SK-N-SH treated with all-trans-retinoic acid at 6 μM for 48 hours (cell line): Measurements from ENCODE around the gene TSBP1.
"Not testable (repeated sequence)": the region's sequence is repeated elsewhere in the genome, so short reads cannot be mapped to it uniquely, and the experiment has no call there.

ENCODE experiments used
- ATAC-seq: fragments of 200-7000 bp; cut with Tn5 transposase; 3 replicates; pipeline ENCODE4 v1.9.1; 2020; ENCODE audit warnings: mild to moderate bottlenecking, moderate library complexity
- BACH2 ChIP-seq: fragments of 250-450 bp; sonication (Bioruptor Pico); IDR thresholded peaks from 2 replicates; pipeline ENCODE4 v1.9.0; 2021; ENCODE audit warnings: mild to moderate bottlenecking, borderline replicate concordance
- CSDC2 ChIP-seq: fragments of 250-450 bp; sonication (Bioruptor Pico); IDR thresholded peaks from 2 replicates; pipeline ENCODE4 v1.5.0; 2020; ENCODE audit warnings: mild to moderate bottlenecking, moderate library complexity
- ESRRG ChIP-seq: fragments of 250-450 bp; sonication (Bioruptor Pico); IDR thresholded peaks from 2 replicates; pipeline ENCODE4 v1.6.1; 2021; ENCODE audit warnings: mild to moderate bottlenecking
- GLIS3 ChIP-seq: fragments of 250-450 bp; sonication (Bioruptor Pico); IDR thresholded peaks from 2 replicates; pipeline ENCODE4 v1.5.0; 2020; ENCODE audit warnings: mild to moderate bottlenecking, moderate library complexity
- ISL1 ChIP-seq: fragments of 250-450 bp; sonication (Bioruptor Pico); IDR thresholded peaks from 2 replicates; pipeline ENCODE4 v2.1.2; 2022; ENCODE audit warnings: mild to moderate bottlenecking, moderate library complexity
- OSR1 ChIP-seq: fragments of 250-450 bp; sonication (Bioruptor Pico); IDR thresholded peaks from 2 replicates; pipeline ENCODE4 v1.8.0; 2022; ENCODE audit warnings: moderate library complexity, mild to moderate bottlenecking, inconsistent platforms
- PPARA ChIP-seq: fragments of 250-450 bp; sonication (Bioruptor Pico); IDR thresholded peaks from 2 replicates; pipeline ENCODE4 v1.5.0; 2020; ENCODE audit warnings: mild to moderate bottlenecking, borderline replicate concordance
- SNAI2 ChIP-seq: fragments of 250-450 bp; sonication (Bioruptor Pico); IDR thresholded peaks from 2 replicates; pipeline ENCODE4 v1.5.0; 2020; ENCODE audit warnings: mild to moderate bottlenecking, moderate library complexity
- TCF4 ChIP-seq: fragments of 250-450 bp; sonication (Bioruptor Pico); IDR thresholded peaks from 2 replicates; pipeline ENCODE4 v1.8.0; 2021; ENCODE audit warnings: mild to moderate bottlenecking, moderate library complexity, borderline replicate concordance
- TOX ChIP-seq: fragments of 250-450 bp; sonication (Bioruptor Pico); IDR thresholded peaks from 2 replicates; pipeline ENCODE4 v1.8.0; 2021; ENCODE audit warnings: mild to moderate bottlenecking, moderate library complexity, borderline replicate concordance
- ZC3H10 ChIP-seq: fragments of 250-450 bp; sonication (Bioruptor Pico); IDR thresholded peaks from 2 replicates; pipeline ENCODE4 v1.5.1; 2021; ENCODE audit warnings: mild to moderate bottlenecking, moderate library complexity
- ZFP3 ChIP-seq: fragments of 250-450 bp; sonication (Bioruptor Pico); IDR thresholded peaks from 2 replicates; pipeline ENCODE4 v1.5.0; 2020; ENCODE audit warnings: mild to moderate bottlenecking, moderate library complexity
- ZFP30 ChIP-seq: fragments of 450-650 bp; formaldehyde crosslinking; IDR thresholded peaks from 2 replicates; pipeline ENCODE4 v1.5.0; 2022; ENCODE audit warnings: mild to moderate bottlenecking, moderate library complexity
- ZNF565 ChIP-seq: fragments of 450-650 bp; formaldehyde crosslinking; conservative IDR thresholded peaks from 2 replicates; pipeline ENCODE4 v1.5.0; 2020; ENCODE audit warnings: low read depth, mild to moderate bottlenecking, moderate library complexity
- ZNF70 ChIP-seq: fragments of 450-650 bp; formaldehyde crosslinking; IDR thresholded peaks from 2 replicates; pipeline ENCODE4 v1.5.0; 2020; ENCODE audit warnings: mild to moderate bottlenecking, moderate library complexity
- ZNF8 ChIP-seq: fragments of 450-650 bp; formaldehyde crosslinking; IDR thresholded peaks from 2 replicates; pipeline ENCODE4 v1.5.0; 2020; ENCODE audit warnings: mild to moderate bottlenecking, moderate library complexity
- TF ChIP-seq, protein P1 (sequence below): fragments of 250-450 bp; sonication (Bioruptor Pico); IDR thresholded peaks from 2 replicates; pipeline ENCODE4 v1.5.0; 2020; ENCODE audit warnings: mild to moderate bottlenecking, moderate library complexity
- TF ChIP-seq, protein P2 (sequence below): fragments of 250-450 bp; sonication (Bioruptor Pico); IDR thresholded peaks from 2 replicates; pipeline ENCODE4 v1.8.0; 2021; ENCODE audit warnings: low read depth, mild to moderate bottlenecking, moderate library complexity, borderline replicate concordance
- TF ChIP-seq, protein P3 (sequence below): fragments of 250-450 bp; sonication (Bioruptor Pico); IDR thresholded peaks from 2 replicates; pipeline ENCODE4 v1.5.1; 2020; ENCODE audit warnings: low read depth, mild to moderate bottlenecking, moderate library complexity
- TF ChIP-seq, protein P4 (sequence below): fragments of 250-450 bp; sonication (Bioruptor Pico); IDR thresholded peaks from 2 replicates; pipeline ENCODE4 v1.8.0; 2020; ENCODE audit warnings: mild to moderate bottlenecking, moderate library complexity, borderline replicate concordance

The TSBP1 gene

DNA sequence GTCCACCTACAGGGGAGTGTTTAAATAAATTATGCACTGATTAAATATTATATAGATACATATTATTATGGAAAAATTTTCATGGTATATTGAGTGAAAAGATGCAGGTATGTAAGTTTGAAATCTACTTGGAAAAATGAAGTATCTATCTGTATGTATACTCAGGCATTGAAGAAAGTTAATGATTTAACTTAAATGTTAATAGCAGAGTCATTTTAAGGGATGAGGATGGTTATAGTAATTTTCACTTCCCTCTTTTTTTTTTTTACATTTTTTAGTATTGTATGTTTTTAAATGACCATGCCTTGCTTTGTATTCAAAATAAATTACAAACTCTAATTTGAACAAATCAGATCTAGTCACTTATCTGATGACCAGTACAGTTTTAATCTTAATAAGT is 104.7 kb downstream of the TSBP1 start:
- TF ChIP-seq ISL1 (CRISPR knock-in tag) (no peak), ZFP30 (no peak), ZNF565 (CRISPR knock-in tag) (no peak), SNAI2 (CRISPR knock-in tag) (no peak), CSDC2 (CRISPR knock-in tag) (no peak)
- TF ChIP-seq, all 23 proteins: peak for 0
- ATAC-seq = no peak

DNA sequence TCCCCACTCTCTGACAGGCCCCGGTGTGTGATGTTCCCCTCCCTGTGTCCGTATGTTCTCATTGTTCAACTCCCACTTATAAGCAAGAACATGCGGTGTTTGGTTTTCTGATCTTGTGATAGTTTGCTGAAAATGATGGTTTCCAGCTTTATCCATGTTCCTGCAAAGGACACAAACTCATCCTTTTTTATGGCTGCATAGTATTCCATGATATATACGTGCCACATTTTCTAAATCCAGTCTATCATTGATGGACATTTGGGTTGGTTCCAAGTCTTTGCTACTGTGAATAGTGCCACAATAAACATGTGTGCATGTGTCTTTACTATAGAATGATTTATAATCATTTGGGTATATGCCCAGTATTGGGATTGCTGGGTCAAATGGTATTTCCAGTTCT is 114.4 kb downstream of the TSBP1 start:
- ATAC-seq = not testable (repeated sequence)

DNA sequence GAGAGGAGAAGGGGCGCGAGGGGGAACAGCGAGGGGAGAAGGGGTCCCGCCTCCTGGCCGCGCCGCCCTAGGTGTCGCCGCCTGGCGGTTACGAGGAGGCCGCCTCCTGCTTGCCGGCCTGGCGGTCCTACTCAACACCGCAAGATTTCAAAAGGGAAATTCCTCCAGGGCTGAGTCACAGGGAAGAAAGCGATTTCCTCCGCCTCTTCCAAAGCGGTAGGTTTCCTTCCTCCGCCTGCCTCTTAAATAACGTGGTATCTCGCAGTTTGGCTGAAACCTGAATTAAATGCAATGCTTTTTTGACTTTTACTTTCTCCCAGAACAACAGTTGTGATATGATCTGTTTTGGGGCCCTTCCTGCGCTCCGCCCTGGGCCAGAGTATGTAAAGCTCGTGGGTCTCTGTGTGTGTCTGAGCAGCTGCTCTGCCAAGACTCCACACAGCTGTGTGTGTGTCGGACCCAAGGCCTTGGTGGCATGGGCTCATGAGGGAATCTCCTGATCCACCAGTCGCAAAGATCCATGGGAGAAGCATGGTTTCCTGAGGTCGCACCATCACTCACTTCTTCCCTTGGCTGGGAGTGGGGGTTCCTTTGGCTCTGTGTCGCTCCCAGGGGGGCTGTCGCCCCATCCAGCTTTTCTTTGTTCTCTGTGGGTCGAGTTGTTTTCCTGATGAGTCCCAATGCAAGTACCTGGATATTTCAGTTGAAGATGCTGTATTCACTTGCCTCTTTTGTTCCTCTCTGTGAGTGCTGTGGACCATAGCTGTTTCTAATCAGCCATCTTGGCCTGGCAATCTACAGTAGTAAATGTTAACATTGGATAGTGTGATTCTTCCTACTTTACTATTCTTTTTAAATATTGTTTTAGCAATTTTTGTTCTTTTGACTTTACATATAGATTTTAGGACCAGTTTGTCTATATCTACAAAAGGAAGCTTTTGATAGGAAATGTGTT is 116.2 kb downstream of the TSBP1 start:
- peak; percentile 99 for ATAC-seq
- no peak for TF ChIP-seq ZNF70 (CRISPR knock-in tag)
- TF ChIP-seq, protein P1, sequence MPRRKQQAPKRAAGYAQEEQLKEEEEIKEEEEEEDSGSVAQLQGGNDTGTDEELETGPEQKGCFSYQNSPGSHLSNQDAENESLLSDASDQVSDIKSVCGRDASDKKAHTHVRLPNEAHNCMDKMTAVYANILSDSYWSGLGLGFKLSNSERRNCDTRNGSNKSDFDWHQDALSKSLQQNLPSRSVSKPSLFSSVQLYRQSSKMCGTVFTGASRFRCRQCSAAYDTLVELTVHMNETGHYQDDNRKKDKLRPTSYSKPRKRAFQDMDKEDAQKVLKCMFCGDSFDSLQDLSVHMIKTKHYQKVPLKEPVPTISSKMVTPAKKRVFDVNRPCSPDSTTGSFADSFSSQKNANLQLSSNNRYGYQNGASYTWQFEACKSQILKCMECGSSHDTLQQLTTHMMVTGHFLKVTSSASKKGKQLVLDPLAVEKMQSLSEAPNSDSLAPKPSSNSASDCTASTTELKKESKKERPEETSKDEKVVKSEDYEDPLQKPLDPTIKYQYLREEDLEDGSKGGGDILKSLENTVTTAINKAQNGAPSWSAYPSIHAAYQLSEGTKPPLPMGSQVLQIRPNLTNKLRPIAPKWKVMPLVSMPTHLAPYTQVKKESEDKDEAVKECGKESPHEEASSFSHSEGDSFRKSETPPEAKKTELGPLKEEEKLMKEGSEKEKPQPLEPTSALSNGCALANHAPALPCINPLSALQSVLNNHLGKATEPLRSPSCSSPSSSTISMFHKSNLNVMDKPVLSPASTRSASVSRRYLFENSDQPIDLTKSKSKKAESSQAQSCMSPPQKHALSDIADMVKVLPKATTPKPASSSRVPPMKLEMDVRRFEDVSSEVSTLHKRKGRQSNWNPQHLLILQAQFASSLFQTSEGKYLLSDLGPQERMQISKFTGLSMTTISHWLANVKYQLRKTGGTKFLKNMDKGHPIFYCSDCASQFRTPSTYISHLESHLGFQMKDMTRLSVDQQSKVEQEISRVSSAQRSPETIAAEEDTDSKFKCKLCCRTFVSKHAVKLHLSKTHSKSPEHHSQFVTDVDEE = no peak

DNA sequence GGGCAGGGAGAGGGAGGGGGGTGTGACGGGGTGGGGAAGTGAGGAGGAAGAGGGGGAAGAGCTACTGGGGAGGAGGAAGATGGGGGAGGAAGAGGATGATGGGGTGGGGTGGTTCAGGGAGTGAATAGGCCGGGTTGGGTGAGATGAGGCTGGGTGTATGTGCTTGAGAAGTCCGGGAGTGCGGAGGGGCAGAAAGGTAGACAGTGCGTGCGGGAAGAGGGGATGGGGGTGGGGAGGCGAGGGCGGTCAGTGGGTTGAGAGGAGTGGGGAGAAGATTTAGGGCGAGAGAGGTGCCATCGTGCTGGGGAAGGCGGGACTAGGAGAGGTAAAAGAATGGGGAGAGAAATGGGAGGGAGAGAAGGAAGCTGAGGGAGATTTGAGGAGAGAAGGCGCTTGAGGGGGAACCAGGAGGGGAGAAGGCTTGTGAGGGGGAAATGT is 116.9 kb downstream of the TSBP1 start:
- ATAC-seq = peak; percentile 36

More for the DNA sequence above, 116.9 kb downstream of the TSBP1 start:
- no peak for TF ChIP-seq ZNF565 (CRISPR knock-in tag)
- TF ChIP-seq, protein P2, sequence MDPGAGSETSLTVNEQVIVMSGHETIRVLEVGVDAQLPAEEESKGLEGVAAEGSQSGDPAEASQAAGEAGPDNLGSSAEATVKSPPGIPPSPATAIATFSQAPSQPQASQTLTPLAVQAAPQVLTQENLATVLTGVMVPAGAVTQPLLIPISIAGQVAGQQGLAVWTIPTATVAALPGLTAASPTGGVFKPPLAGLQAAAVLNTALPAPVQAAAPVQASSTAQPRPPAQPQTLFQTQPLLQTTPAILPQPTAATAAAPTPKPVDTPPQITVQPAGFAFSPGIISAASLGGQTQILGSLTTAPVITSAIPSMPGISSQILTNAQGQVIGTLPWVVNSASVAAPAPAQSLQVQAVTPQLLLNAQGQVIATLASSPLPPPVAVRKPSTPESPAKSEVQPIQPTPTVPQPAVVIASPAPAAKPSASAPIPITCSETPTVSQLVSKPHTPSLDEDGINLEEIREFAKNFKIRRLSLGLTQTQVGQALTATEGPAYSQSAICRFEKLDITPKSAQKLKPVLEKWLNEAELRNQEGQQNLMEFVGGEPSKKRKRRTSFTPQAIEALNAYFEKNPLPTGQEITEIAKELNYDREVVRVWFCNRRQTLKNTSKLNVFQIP = no peak
- TF ChIP-seq ZFP30 = no peak
- TF ChIP-seq OSR1 (CRISPR knock-in tag) = no peak
- TF ChIP-seq SNAI2 (CRISPR knock-in tag) = no peak
- TF ChIP-seq ZFP3 (CRISPR knock-in tag) = no peak
- TF ChIP-seq, protein P3, sequence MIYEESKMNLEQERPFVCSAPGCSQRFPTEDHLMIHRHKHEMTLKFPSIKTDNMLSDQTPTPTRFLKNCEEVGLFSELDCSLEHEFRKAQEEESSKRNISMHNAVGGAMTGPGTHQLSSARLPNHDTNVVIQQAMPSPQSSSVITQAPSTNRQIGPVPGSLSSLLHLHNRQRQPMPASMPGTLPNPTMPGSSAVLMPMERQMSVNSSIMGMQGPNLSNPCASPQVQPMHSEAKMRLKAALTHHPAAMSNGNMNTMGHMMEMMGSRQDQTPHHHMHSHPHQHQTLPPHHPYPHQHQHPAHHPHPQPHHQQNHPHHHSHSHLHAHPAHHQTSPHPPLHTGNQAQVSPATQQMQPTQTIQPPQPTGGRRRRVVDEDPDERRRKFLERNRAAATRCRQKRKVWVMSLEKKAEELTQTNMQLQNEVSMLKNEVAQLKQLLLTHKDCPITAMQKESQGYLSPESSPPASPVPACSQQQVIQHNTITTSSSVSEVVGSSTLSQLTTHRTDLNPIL (CRISPR knock-in tag) = no peak
- TF ChIP-seq BACH2 = no peak
- TF ChIP-seq TCF4 (CRISPR knock-in tag) = no peak
- TF ChIP-seq PPARA = no peak
- no peak for TF ChIP-seq TOX (CRISPR knock-in tag)
- TF ChIP-seq ISL1 (CRISPR knock-in tag) = no peak
- TF ChIP-seq CSDC2 (CRISPR knock-in tag) = no peak
- TF ChIP-seq, protein P1 = no peak
- TF ChIP-seq, protein P4, sequence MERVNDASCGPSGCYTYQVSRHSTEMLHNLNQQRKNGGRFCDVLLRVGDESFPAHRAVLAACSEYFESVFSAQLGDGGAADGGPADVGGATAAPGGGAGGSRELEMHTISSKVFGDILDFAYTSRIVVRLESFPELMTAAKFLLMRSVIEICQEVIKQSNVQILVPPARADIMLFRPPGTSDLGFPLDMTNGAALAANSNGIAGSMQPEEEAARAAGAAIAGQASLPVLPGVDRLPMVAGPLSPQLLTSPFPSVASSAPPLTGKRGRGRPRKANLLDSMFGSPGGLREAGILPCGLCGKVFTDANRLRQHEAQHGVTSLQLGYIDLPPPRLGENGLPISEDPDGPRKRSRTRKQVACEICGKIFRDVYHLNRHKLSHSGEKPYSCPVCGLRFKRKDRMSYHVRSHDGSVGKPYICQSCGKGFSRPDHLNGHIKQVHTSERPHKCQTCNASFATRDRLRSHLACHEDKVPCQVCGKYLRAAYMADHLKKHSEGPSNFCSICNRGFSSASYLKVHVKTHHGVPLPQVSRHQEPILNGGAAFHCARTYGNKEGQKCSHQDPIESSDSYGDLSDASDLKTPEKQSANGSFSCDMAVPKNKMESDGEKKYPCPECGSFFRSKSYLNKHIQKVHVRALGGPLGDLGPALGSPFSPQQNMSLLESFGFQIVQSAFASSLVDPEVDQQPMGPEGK (CRISPR knock-in tag) = no peak
- TF ChIP-seq ZNF8 = no peak
- TF ChIP-seq ESRRG (CRISPR knock-in tag) = no peak
- no peak for TF ChIP-seq GLIS3
- TF ChIP-seq ZC3H10 (CRISPR knock-in tag) = no peak
- TF ChIP-seq, all 23 proteins: peak for 0
